NCI-H82 (cell line): ENCODE data around the gene ZNF519.
A peak's percentile ranks its signal among the peaks of the same experiment; 100 is the strongest.
"Not testable (repeated sequence)": the region's sequence is repeated elsewhere in the genome, so short reads cannot be mapped to it uniquely, and the experiment has no call there.

Source experiments
- DNase-seq: peaks from one replicate; lab custom pipeline; 2025; lab: John Stamatoyannopoulos, UW

Gene ZNF519

GRCh38 chr18:14147935-14148865 lies 16.0 kb upstream of the ZNF519 start:
- not testable (repeated sequence) for DNase-seq

GRCh38 chr18:14146771-14147170 lies 14.5 kb upstream of the ZNF519 start:
- not testable (repeated sequence) for DNase-seq

GRCh38 chr18:14145581-14146338 lies 13.5 kb upstream of the ZNF519 start:
- DNase-seq, result not testable (repeated sequence)

- DNase-seq, result not testable (repeated sequence)
These were observed 12.8 kb upstream of the ZNF519 start for GRCh38 chr18:14145021-14145420.

GRCh38 chr18:14144628-14144895 lies 12.3 kb upstream of the ZNF519 start:
- no peak for DNase-seq

- not testable (repeated sequence) for DNase-seq
These were observed 11.8 kb upstream of the ZNF519 start for GRCh38 chr18:14143871-14144627.

- DNase-seq, result not testable (repeated sequence)
These were observed 11.2 kb upstream of the ZNF519 start for GRCh38 chr18:14143396-14143795.

GRCh38 chr18:14142177-14142576 lies 9.9 kb upstream of the ZNF519 start:
- not testable (repeated sequence) for DNase-seq

- DNase-seq, result not testable (repeated sequence)
These were observed 7.3 kb upstream of the ZNF519 start for GRCh38 chr18:14139583-14139982.

- DNase-seq, result not testable (repeated sequence)
These were observed 5.7 kb upstream of the ZNF519 start for GRCh38 chr18:14137971-14138370.

- peak; percentile 4 for DNase-seq
These were observed 452 bp downstream of the ZNF519 start for GRCh38 chr18:14131696-14132270.

- not testable (repeated sequence) for DNase-seq
These were observed 1.4 kb downstream of the ZNF519 start for GRCh38 chr18:14130804-14131203.

GRCh38 chr18:14124689-14125088 lies 7.5 kb downstream of the ZNF519 start:
- no peak for DNase-seq

GRCh38 chr18:14122097-14122496 lies 10.1 kb downstream of the ZNF519 start:
- DNase-seq, result no peak

- DNase-seq, result no peak
These were observed 11.3 kb downstream of the ZNF519 start for GRCh38 chr18:14120926-14121325.

GRCh38 chr18:14117606-14118005 lies 14.6 kb downstream of the ZNF519 start:
- no peak for DNase-seq

- DNase-seq, result no peak
These were observed 25.3 kb downstream of the ZNF519 start for GRCh38 chr18:14106906-14107305.

- no peak for DNase-seq
These were observed 27.1 kb downstream of the ZNF519 start for GRCh38 chr18:14104906-14105748.

GRCh38 chr18:14104201-14104600 lies 28.0 kb downstream of the ZNF519 start:
- DNase-seq, result no peak

- no peak for DNase-seq
These were observed 31.5 kb downstream of the ZNF519 start for GRCh38 chr18:14100503-14101286.
